Endothelial cell (in vitro differentiated cells): ENCODE data around the gene NOTCH1. TPM values are rescaled to one million over a fixed set of nuclear protein-coding genes. Genes with fewer than 3 reads are reported as not detected.
"Not testable (repeated sequence)": the region's sequence is repeated elsewhere in the genome, so short reads cannot be mapped to it uniquely, and the experiment has no call there.

Experiments used
- DNase-seq: peaks from one replicate; pipeline ENCODE4 v3.0.0; 2021; ENCODE audit warnings: low spot score
- H3K27ac Mint-ChIP-seq: one replicate; pipeline ENCODE4 v1.8.0; 2021; ENCODE audit warnings: mixed read lengths, inconsistent platforms; ENCODE audit not compliant: unreplicated experiment
- H3K27me3 Mint-ChIP-seq: one replicate; pipeline ENCODE4 v1.8.0; 2021; ENCODE audit warnings: mild to moderate bottlenecking, moderate library complexity, mixed read lengths, inconsistent platforms; ENCODE audit not compliant: unreplicated experiment
- H3K36me3 Mint-ChIP-seq: one replicate; pipeline ENCODE4 v1.8.0; 2021; ENCODE audit warnings: mild to moderate bottlenecking, low read depth, mixed read lengths, inconsistent platforms; ENCODE audit not compliant: unreplicated experiment
- H3K4me1 Mint-ChIP-seq: one replicate; pipeline ENCODE4 v1.8.0; 2021; ENCODE audit warnings: mild to moderate bottlenecking, mixed read lengths, inconsistent platforms; ENCODE audit not compliant: unreplicated experiment
- H3K4me3 Mint-ChIP-seq: one replicate; pipeline ENCODE4 v1.8.0; 2021; ENCODE audit warnings: mild to moderate bottlenecking, mixed read lengths, inconsistent platforms; ENCODE audit not compliant: unreplicated experiment
- H3K9me3 Mint-ChIP-seq: one replicate; pipeline ENCODE4 v1.8.0; 2021; ENCODE audit warnings: mixed read lengths, inconsistent platforms; ENCODE audit not compliant: unreplicated experiment
- CTCF ChIP-seq: fragments of 200-600 bp; sonication (generic); IDR thresholded peaks from one replicate; pipeline ENCODE4 v1.5.0; 2021; ENCODE audit warnings: antibody characterized with exemption; ENCODE audit not compliant: unreplicated experiment
- total RNA-seq: library from RNA; stranded (reverse); fragmentation: NEBNext Ultra II Directional; extraction: Animal tissue kit (Norgen Biotek cat#: 25700); gene quantifications from one replicate; pipeline ENCODE4 v1.2.1, GENCODE V29; 2021; ENCODE audit not compliant: unreplicated experiment

The NOTCH1 gene
- total RNA-seq, 1 donor from 2014 or later, result 312 TPM

- no peak overlapping the region for H3K4me3 Mint-ChIP-seq
- peaks cover 9% of the 10 kb centered on the region for H3K27me3 Mint-ChIP-seq
- peaks cover 9% of the 10 kb centered on the region for H3K36me3 Mint-ChIP-seq
Measured at GRCh38 chr9:136564379-136564988, 18.6 kb upstream of the NOTCH1 start.

GRCh38 chr9:136563646-136564325 is 17.9 kb upstream of the NOTCH1 start:
- no peak for TF ChIP-seq CTCF
- H3K9me3 Mint-ChIP-seq, result peaks cover 6% of the 10 kb centered on the region
- peaks cover 10% of the 10 kb centered on the region for H3K36me3 Mint-ChIP-seq
- DNase-seq, result no peak
- peaks cover 9% of the 10 kb centered on the region for H3K27me3 Mint-ChIP-seq
- H3K27ac Mint-ChIP-seq, result no peak overlapping the region
- H3K4me1 Mint-ChIP-seq, result peaks cover 7% of the 10 kb centered on the region
- no peak overlapping the region for H3K4me3 Mint-ChIP-seq

More at GRCh38 chr9:136564379-136564988, 18.6 kb upstream of the NOTCH1 start:
- no peak for DNase-seq
- H3K9me3 Mint-ChIP-seq, result peaks cover 4% of the 10 kb centered on the region
- peaks cover 11% of the 10 kb centered on the region for H3K4me1 Mint-ChIP-seq
- TF ChIP-seq CTCF, result no peak
- H3K27ac Mint-ChIP-seq, result no peak overlapping the region

- Mint-ChIP-seq H3K9me3 (peaks cover 10% of the 10 kb centered on the region), H3K36me3 (peaks cover 14% of the 10 kb centered on the region), H3K4me3 (no peak overlapping the region), H3K27ac (no peak overlapping the region), H3K27me3 (peaks cover 9% of the 10 kb centered on the region), H3K4me1 (peaks cover 8% of the 10 kb centered on the region)
- TF ChIP-seq CTCF, result no peak
- DNase-seq, result no peak
Measured at GRCh38 chr9:136562746-136563495, 17.1 kb upstream of the NOTCH1 start.

GRCh38 chr9:136561779-136562178 is 15.9 kb upstream of the NOTCH1 start:
- Mint-ChIP-seq H3K9me3 (peaks cover 10% of the 10 kb centered on the region), H3K27me3 (peaks cover 9% of the 10 kb centered on the region), H3K36me3 (peaks cover 14% of the 10 kb centered on the region), H3K4me1 (peaks cover 8% of the 10 kb centered on the region), H3K27ac (no peak overlapping the region), H3K4me3 (no peak overlapping the region)
- no peak for TF ChIP-seq CTCF
- DNase-seq, result no peak

- TF ChIP-seq CTCF, result no peak
- peaks cover 6% of the 10 kb centered on the region for H3K27me3 Mint-ChIP-seq
- peaks cover 8% of the 10 kb centered on the region for H3K4me1 Mint-ChIP-seq
- H3K9me3 Mint-ChIP-seq, result peaks cover 10% of the 10 kb centered on the region
- H3K36me3 Mint-ChIP-seq, result peaks cover 14% of the 10 kb centered on the region
- H3K4me3 Mint-ChIP-seq, result peak overlapping the region; percentile 52
- no peak for DNase-seq
- peak overlapping the region; percentile 52 for H3K27ac Mint-ChIP-seq
Measured at GRCh38 chr9:136560586-136560985, 14.7 kb upstream of the NOTCH1 start.

GRCh38 chr9:136559371-136559770 is 13.5 kb upstream of the NOTCH1 start:
- not testable (repeated sequence) for H3K27ac Mint-ChIP-seq, H3K4me1 Mint-ChIP-seq, DNase-seq, H3K27me3 Mint-ChIP-seq, H3K4me3 Mint-ChIP-seq, H3K9me3 Mint-ChIP-seq
- H3K36me3 Mint-ChIP-seq, result peaks cover 14% of the 10 kb centered on the region

GRCh38 chr9:136558846-136559245 is 13.0 kb upstream of the NOTCH1 start:
- H3K27ac Mint-ChIP-seq, H3K9me3 Mint-ChIP-seq, H3K4me1 Mint-ChIP-seq, DNase-seq, H3K27me3 Mint-ChIP-seq: not testable (repeated sequence)
- Mint-ChIP-seq H3K36me3 (peaks cover 14% of the 10 kb centered on the region), H3K4me3 (peak overlapping the region; percentile 58)
